SK-N-SH treated with all-trans-retinoic acid at 6 μM for 48 hours (cell line): Measurements from ENCODE around the gene PSMB5.

Experiments used
- ARNTL ChIP-seq: fragments of 450-650 bp; formaldehyde crosslinking; IDR thresholded peaks from 2 replicates; pipeline ENCODE4 v1.5.0; 2020; ENCODE audit warnings: low read depth, mild to moderate bottlenecking, moderate library complexity, borderline replicate concordance
- CREB5 ChIP-seq: fragments of 250-450 bp; sonication (Bioruptor Pico); IDR thresholded peaks from 2 replicates; pipeline ENCODE4 v1.5.1; 2020; ENCODE audit warnings: low read depth, mild to moderate bottlenecking, moderate library complexity
- CSDC2 ChIP-seq: fragments of 250-450 bp; sonication (Bioruptor Pico); IDR thresholded peaks from 2 replicates; pipeline ENCODE4 v1.5.0; 2020; ENCODE audit warnings: mild to moderate bottlenecking, moderate library complexity
- CSRNP3 ChIP-seq: fragments of 250-450 bp; sonication (Bioruptor Pico); IDR thresholded peaks from 2 replicates; pipeline ENCODE4 v1.5.1; 2021; ENCODE audit warnings: mild to moderate bottlenecking, moderate library complexity
- GLIS3 ChIP-seq: fragments of 250-450 bp; sonication (Bioruptor Pico); IDR thresholded peaks from 2 replicates; pipeline ENCODE4 v1.5.0; 2020; ENCODE audit warnings: mild to moderate bottlenecking, moderate library complexity
- OSR1 ChIP-seq: fragments of 250-450 bp; sonication (Bioruptor Pico); IDR thresholded peaks from 2 replicates; pipeline ENCODE4 v1.8.0; 2022; ENCODE audit warnings: moderate library complexity, mild to moderate bottlenecking, inconsistent platforms
- PATZ1 ChIP-seq: fragments of 250-450 bp; sonication (Bioruptor Pico); IDR thresholded peaks from 2 replicates; pipeline ENCODE4 v1.8.0; 2020; ENCODE audit warnings: mild to moderate bottlenecking, moderate library complexity, borderline replicate concordance
- PPARA ChIP-seq: fragments of 250-450 bp; sonication (Bioruptor Pico); IDR thresholded peaks from 2 replicates; pipeline ENCODE4 v1.5.0; 2020; ENCODE audit warnings: mild to moderate bottlenecking, borderline replicate concordance
- SNAI2 ChIP-seq: fragments of 250-450 bp; sonication (Bioruptor Pico); IDR thresholded peaks from 2 replicates; pipeline ENCODE4 v1.5.0; 2020; ENCODE audit warnings: mild to moderate bottlenecking, moderate library complexity
- TOX ChIP-seq: fragments of 250-450 bp; sonication (Bioruptor Pico); IDR thresholded peaks from 2 replicates; pipeline ENCODE4 v1.8.0; 2021; ENCODE audit warnings: mild to moderate bottlenecking, moderate library complexity, borderline replicate concordance
- TSHZ2 ChIP-seq: fragments of 250-450 bp; sonication (Bioruptor Pico); IDR thresholded peaks from 2 replicates; pipeline ENCODE4 v1.5.0; 2020; ENCODE audit warnings: mild to moderate bottlenecking, moderate library complexity
- ZFP30 ChIP-seq: fragments of 450-650 bp; formaldehyde crosslinking; IDR thresholded peaks from 2 replicates; pipeline ENCODE4 v1.5.0; 2022; ENCODE audit warnings: mild to moderate bottlenecking, moderate library complexity
- ZNF565 ChIP-seq: fragments of 450-650 bp; formaldehyde crosslinking; conservative IDR thresholded peaks from 2 replicates; pipeline ENCODE4 v1.5.0; 2020; ENCODE audit warnings: low read depth, mild to moderate bottlenecking, moderate library complexity

DNA sequence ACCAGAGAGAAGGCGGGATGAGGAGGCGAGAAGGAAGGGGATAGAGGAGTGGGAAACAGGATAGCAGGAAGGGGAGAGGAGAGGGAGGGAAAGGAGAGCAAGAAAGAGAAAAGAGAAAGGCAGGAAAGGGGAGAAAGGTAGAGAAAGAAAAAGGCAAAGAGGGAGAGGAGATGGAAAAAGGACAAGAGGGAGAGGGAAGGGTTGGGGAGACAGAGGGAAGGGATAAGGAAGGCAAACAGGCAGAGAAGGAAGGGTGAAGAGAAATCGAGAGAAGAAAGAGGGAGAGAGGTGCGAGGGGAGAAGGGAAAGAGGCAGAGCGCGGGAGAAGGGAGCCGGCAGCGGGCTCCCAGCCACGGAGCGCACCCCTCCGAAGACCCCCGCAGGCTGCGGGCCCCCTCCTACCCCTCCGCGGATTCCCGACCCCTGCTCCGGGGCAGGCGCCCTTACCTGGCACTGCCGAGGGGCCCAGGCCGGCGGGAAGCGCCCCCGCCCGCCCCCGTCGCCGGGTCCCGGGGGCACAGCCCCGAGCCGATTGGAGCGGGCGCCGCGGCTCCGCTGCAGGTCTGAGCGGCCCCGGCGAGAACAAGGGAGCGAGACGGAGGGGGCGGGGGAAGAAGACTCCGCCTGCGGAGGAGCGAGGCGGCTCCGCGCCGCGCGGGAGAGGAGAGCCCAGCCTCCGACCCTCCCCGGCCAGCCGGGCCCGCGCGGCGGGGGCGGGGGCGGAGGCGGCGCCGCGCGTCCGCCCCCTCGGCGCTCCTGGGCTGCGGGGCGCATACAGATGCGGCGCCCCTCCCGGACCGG is 22.5 kb upstream of the PSMB5 start, which contains the start of gene CDH24:
- TF ChIP-seq CSDC2 (CRISPR knock-in tag) (no peak), CSRNP3 (no peak), GLIS3 (CRISPR knock-in tag) (no peak), PATZ1 (CRISPR knock-in tag) (no peak), ZFP30 (CRISPR knock-in tag) (no peak), CREB5 (CRISPR knock-in tag) (no peak), TOX (CRISPR knock-in tag) (no peak), TSHZ2 (CRISPR knock-in tag) (no peak), OSR1 (CRISPR knock-in tag) (no peak), SNAI2 (no peak), PPARA (no peak), ARNTL (CRISPR knock-in tag) (no peak), ZNF565 (CRISPR knock-in tag) (no peak)
